GM19238 (cell line): Measurements from ENCODE around the gene IFT43.

Experiments
- DNase-seq: peaks from one replicate; pipeline ENCODE4 v3.0.0; 2011; ENCODE audit warnings: low spot score; ENCODE audit not compliant: insufficient read length

Gene IFT43

DNA sequence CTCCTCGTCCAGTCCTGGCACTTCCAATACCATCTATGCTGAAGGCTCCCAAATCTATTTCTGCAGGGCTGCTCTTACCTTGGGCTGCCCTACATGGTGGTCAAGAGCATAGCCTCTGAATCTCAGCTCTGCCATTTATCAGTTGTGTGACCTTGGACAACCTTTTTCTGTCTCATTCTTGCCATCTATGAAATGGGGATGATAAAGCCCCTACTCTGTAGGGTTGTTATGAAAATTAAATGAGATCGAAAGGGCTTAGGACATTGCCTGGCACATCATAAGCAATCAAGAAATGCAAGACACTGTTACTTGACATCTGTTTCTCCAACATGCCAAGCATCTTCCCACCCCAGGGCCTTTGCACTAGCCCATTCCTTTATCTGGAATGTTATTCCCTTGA is 120.6 kb downstream of the IFT43 start:
- no peak for DNase-seq

GRCh38 chr14:76109087-76109880 is 123.7 kb downstream of the IFT43 start:
- no peak for DNase-seq

DNA sequence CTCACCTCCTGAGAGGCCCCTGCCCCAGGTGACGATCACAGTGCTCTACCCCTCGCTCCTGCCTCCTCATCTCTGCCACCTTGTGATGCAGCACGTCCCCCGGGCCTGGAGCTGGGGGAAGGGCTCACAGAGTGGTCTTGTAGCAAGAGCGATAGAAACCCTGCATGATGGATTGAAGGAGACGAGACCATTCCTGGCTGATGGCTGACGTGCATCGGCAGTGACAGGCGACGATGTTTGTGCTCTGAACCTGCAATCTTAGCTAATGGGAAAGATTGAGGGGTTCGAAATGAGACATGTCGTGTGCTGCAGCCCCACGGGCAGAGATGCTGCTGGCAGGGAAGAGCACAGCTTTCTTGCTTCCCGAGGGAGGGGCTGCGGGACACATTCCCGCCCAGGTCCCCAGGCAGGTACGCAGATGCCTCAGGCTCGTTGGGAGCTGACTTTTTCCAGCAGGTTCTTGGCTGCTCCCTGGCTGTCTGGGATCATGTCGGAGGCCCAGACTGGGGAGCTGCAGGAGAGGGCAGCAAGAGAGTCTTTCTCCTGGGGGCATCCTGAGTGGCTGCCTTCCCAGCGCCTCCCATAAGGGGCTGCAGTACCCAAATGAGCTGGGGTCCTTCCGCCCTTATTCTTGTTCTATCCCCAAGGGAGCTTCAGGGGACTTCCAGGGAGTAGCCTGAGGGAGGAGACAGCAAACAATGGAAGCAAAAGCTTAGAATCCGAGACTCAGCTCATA is 127.5 kb downstream of the IFT43 start:
- DNase-seq: no peak

GRCh38 chr14:76113691-76114090 is 128.1 kb downstream of the IFT43 start:
- no peak for DNase-seq

DNA sequence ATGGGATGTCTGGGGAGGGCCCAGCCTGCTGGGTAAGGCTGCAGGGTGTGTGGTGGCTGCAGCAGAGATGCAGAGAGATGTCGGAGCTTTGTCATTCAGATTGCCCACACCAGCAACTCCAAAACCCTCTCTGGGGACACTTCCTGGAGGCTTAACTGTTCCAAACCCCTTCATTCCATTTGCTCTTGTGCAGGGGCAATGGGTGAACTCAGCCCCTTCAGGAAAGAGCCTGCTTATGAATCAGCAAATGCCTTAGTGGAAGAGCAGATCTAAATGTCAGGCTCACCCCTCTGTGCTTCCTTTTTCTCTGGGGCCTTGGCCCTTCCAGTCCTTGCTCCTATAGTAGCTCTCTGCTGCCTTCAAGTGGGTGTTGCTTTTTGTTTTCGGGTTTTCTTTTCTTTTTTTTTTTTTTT is 129.5 kb downstream of the IFT43 start:
- DNase-seq: no peak

- DNase-seq: no peak
Observed at GRCh38 chr14:76117789-76118484, 132.4 kb downstream of the IFT43 start.

DNA sequence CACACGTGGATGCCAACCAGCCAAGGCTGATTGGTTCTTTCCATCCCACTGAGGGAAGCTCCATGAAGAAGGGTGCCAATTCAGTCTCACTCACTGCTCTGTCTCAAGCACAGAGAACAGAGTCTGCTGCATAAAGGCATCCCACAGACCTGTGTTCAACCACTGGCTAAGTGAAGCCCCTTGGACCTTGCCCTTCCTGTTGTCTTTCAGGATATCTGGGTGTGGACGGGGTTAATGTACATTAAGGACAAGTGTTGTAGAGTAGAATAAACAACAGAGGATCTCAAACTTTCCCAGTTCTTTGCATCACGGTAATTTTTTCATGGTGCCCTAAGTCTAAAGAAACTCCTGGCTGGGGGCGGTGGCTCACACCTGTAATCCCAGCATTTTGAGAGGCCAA is 133.0 kb downstream of the IFT43 start:
- no peak for DNase-seq

GRCh38 chr14:76121089-76121748 is 135.7 kb downstream of the IFT43 start:
- no peak for DNase-seq

DNA sequence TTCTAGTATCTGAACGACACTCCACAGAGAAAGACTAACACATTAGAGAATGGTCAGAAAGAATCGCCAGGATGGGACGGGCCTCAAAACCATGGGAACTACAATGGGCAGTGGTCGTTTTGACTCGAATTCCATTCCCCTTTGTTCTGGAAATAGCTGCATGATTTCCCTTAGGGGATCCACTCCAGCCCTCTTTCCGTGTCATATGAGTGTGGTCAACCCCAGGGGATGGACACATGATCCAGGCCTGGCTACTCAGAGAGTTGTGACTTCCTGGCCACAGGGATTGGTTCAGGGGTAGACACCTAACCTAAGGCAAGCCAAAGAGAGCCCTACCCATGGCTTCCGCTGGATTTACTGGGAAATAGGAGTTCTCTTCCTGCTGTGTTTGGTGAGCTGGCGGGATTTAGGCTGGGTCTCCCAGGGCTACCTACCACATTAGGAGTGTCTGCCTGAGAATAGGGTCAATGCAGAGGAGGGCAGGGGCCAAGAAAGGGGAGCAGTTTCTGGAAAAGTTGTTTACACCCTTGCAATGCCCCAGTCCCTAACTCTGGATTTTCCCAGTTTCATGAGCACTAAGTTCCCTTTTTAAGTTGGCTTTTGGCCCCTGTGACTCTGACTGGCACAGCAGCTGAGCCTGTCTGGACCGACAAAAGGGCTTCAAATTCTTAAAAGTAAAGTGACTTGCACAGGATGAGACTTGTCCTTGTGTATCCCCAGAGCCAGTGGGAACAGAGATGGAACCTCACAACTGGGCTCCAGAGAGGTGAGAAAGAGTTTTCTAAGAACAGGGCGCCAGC is 138.1 kb downstream of the IFT43 start:
- DNase-seq: no peak

GRCh38 chr14:76125511-76125910 is 139.9 kb downstream of the IFT43 start:
- DNase-seq: no peak

GRCh38 chr14:76126076-76126475 is 140.5 kb downstream of the IFT43 start:
- no peak for DNase-seq

GRCh38 chr14:76129851-76130576 is 144.5 kb downstream of the IFT43 start:
- DNase-seq: no peak

- no peak for DNase-seq
Observed at GRCh38 chr14:76131071-76131965, 145.8 kb downstream of the IFT43 start.

DNA sequence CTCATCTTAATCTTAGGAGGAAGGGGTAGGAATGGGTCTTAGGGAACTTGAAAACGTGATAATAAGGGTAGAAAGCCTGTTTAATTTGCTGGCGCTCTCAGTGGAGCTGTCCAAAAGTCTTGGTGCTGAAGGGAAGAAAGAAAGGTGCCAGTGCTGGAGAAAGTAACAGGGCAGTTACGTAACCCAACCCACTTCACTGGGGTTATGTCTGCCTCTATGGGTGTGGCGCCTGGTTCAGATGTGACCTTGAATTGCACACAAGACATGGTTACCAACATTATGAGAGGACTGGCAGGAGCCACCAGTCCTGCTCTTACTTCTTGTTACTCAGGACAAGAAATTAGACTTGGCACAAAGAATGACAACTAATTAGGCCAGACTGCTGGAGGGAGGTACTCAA is 147.5 kb downstream of the IFT43 start:
- no peak for DNase-seq
